GM19351 (cell line): Measurements from ENCODE around the gene ROR2.

Experiments
- ATAC-seq: cut with Tn5 transposase; IDR thresholded peaks from one replicate; pipeline ENCODE4 v1.9.1; 2021; ENCODE audit warnings: mild to moderate bottlenecking, moderate library complexity; ENCODE audit not compliant: unreplicated experiment

The ROR2 gene

GRCh38 chr9:91844701-91845291 is 105.2 kb downstream of the ROR2 start:
- no peak for ATAC-seq

GRCh38 chr9:91844190-91844589 is 105.8 kb downstream of the ROR2 start:
- no peak for ATAC-seq

- ATAC-seq: no peak
Measured at GRCh38 chr9:91843623-91844148, 106.3 kb downstream of the ROR2 start.

- ATAC-seq: no peak
Measured at GRCh38 chr9:91843093-91843492, 106.9 kb downstream of the ROR2 start.

GRCh38 chr9:91842358-91843049 is 107.5 kb downstream of the ROR2 start:
- ATAC-seq: no peak

- ATAC-seq: no peak
Measured at GRCh38 chr9:91841591-91841990, 108.4 kb downstream of the ROR2 start.

GRCh38 chr9:91840882-91841281 is 109.1 kb downstream of the ROR2 start:
- ATAC-seq: no peak

- ATAC-seq: no peak
Measured at GRCh38 chr9:91840469-91840868, 109.6 kb downstream of the ROR2 start.

GRCh38 chr9:91839926-91840465 is 110.0 kb downstream of the ROR2 start:
- no peak for ATAC-seq

GRCh38 chr9:91837981-91838731 is 111.9 kb downstream of the ROR2 start:
- no peak for ATAC-seq

- ATAC-seq: no peak
Measured at GRCh38 chr9:91836515-91836914, 113.5 kb downstream of the ROR2 start.

- ATAC-seq: no peak
Measured at GRCh38 chr9:91835632-91836031, 114.4 kb downstream of the ROR2 start.

GRCh38 chr9:91835216-91835615 is 114.8 kb downstream of the ROR2 start:
- ATAC-seq: no peak

GRCh38 chr9:91834740-91835139 is 115.3 kb downstream of the ROR2 start:
- no peak for ATAC-seq

GRCh38 chr9:91833878-91834255 is 116.2 kb downstream of the ROR2 start:
- ATAC-seq: no peak

- no peak for ATAC-seq
Measured at GRCh38 chr9:91833096-91833877, 116.7 kb downstream of the ROR2 start.

GRCh38 chr9:91832322-91832721 is 117.7 kb downstream of the ROR2 start:
- ATAC-seq: no peak

- no peak for ATAC-seq
Measured at GRCh38 chr9:91825866-91826265, 124.2 kb downstream of the ROR2 start.

GRCh38 chr9:91825422-91825821 is 124.6 kb downstream of the ROR2 start:
- ATAC-seq: no peak

GRCh38 chr9:91824601-91825305 is 125.3 kb downstream of the ROR2 start:
- ATAC-seq: no peak
